Neural cell (in vitro differentiated cells): ENCODE measurements around the gene TNFRSF4. TPM values are rescaled to one million over a fixed set of nuclear protein-coding genes. Genes with fewer than 3 reads are reported as not detected.

Source experiments
- H2AFZ ChIP-seq: fragments of 200-600, 300-800 bp; sonication (generic), shearing (Covaris generic); 2 replicates; pipeline ENCODE4 v1.6.0; 2014; ENCODE audit warnings: low read depth, mild to moderate bottlenecking, antibody characterized with exemption, low read length, moderate library complexity
- H3F3A ChIP-seq: fragments of 200-600 bp; shearing (Covaris generic); 2 replicates; pipeline ENCODE4 v1.6.1; 2016; ENCODE audit warnings: mild to moderate bottlenecking, moderate library complexity, mixed read lengths, antibody characterized with exemption, low read length; ENCODE audit not compliant: insufficient read depth, poor library complexity, severe bottlenecking
- H3K27ac ChIP-seq: fragments of 200-600, 300-800 bp; sonication (generic), shearing (Covaris generic); 2 replicates; pipeline ENCODE4 v1.5.1; 2014; ENCODE audit warnings: mild to moderate bottlenecking, low read length, moderate library complexity
- H3K27me3 ChIP-seq: fragments of 300-800, 200-600 bp; sonication (generic), shearing (Covaris generic); 2 replicates; pipeline ENCODE4 v1.6.0; 2014; ENCODE audit warnings: mild to moderate bottlenecking, low read depth, low read length, moderate library complexity; ENCODE audit not compliant: insufficient read depth
- H3K36me3 ChIP-seq: fragments of 300-800, 200-600 bp; sonication (generic), shearing (Covaris generic); 2 replicates; pipeline ENCODE4 v1.5.1; 2014; ENCODE audit warnings: mild to moderate bottlenecking, antibody characterized with exemption, low read length, moderate library complexity; ENCODE audit not compliant: insufficient read depth
- H3K4me2 ChIP-seq: fragments of 300-800, 200-600 bp; sonication (generic), shearing (Covaris generic); 2 replicates; pipeline ENCODE4 v1.6.0; 2014; ENCODE audit warnings: mild to moderate bottlenecking, low read length
- H3K4me3 ChIP-seq: fragments of 300-800, 200-600 bp; sonication (generic), shearing (Covaris generic); 2 replicates; pipeline ENCODE4 v1.5.1; 2014; ENCODE audit warnings: mild to moderate bottlenecking, low read length, moderate library complexity
- H3K79me2 ChIP-seq: fragments of 200-600 bp; shearing (Covaris generic); replicated peaks from 2 replicates; pipeline ENCODE4 v1.6.0; 2014; ENCODE audit warnings: mild to moderate bottlenecking, low read length, moderate library complexity; ENCODE audit not compliant: insufficient read depth
- H3K9ac ChIP-seq: fragments of 300-800, 200-600 bp; sonication (generic), shearing (Covaris generic); 2 replicates; pipeline ENCODE4 v1.6.1; 2016; ENCODE audit warnings: mild to moderate bottlenecking, low read length, mixed read lengths
- H3K9me2 ChIP-seq: fragments of 200-600 bp; shearing (Covaris generic); 2 replicates; pipeline ENCODE4 v1.6.1; 2016; ENCODE audit warnings: mild to moderate bottlenecking, low read length, mixed read lengths; ENCODE audit not compliant: insufficient read depth
- H3K9me3 ChIP-seq: fragments of 200-600, 300-800 bp; sonication (generic), shearing (Covaris generic); 2 replicates; pipeline ENCODE4 v1.6.1; 2016; ENCODE audit warnings: mild to moderate bottlenecking, mixed run types, low read length, moderate library complexity, mixed read lengths
- H4K20me1 ChIP-seq: fragments of 200-600 bp; shearing (Covaris generic); 2 replicates; pipeline ENCODE4 v1.6.1; 2016; ENCODE audit warnings: mild to moderate bottlenecking, mixed run types; ENCODE audit not compliant: insufficient read depth
- EP300 ChIP-seq: fragments of 450-650 bp; conservative IDR thresholded peaks from 2 replicates; pipeline ENCODE4 v1.6.1; 2014; ENCODE audit warnings: antibody characterized with exemption, mild to moderate bottlenecking, moderate library complexity; ENCODE audit not compliant: poor library complexity, severe bottlenecking
- EZH2 ChIP-seq: fragments of 200-600, 300-800 bp; shearing (Covaris generic), sonication (generic); IDR thresholded peaks from 2 replicates; pipeline ENCODE4 v1.6.1; 2014; ENCODE audit warnings: antibody characterized with exemption, low read length, borderline replicate concordance, mild to moderate bottlenecking; ENCODE audit not compliant: insufficient read depth, poor library complexity, severe bottlenecking
- MXI1 ChIP-seq: fragments of 450-650 bp; conservative IDR thresholded peaks from 2 replicates; pipeline ENCODE4 v1.6.1; 2014; ENCODE audit warnings: antibody characterized with exemption, mild to moderate bottlenecking; ENCODE audit not compliant: poor library complexity, severe bottlenecking
- POLR2AphosphoS5 ChIP-seq: IDR thresholded peaks from 2 replicates; pipeline ENCODE4 v1.6.1; 2012
- RAD21 ChIP-seq: fragments of 450-650 bp; conservative IDR thresholded peaks from 2 replicates; pipeline ENCODE4 v1.6.1; 2014; ENCODE audit warnings: antibody characterized with exemption, mild to moderate bottlenecking, moderate library complexity
- REST ChIP-seq: IDR thresholded peaks from 2 replicates; pipeline ENCODE4 v1.6.1; 2012; ENCODE audit warnings: borderline replicate concordance
- SMC3 ChIP-seq: fragments of 450-650 bp; conservative IDR thresholded peaks from 2 replicates; pipeline ENCODE4 v1.6.1; 2014; ENCODE audit warnings: antibody characterized with exemption, mild to moderate bottlenecking, moderate library complexity; ENCODE audit not compliant: poor library complexity
- TAF1 ChIP-seq: IDR thresholded peaks from 2 replicates; pipeline ENCODE4 v1.6.1; 2012; ENCODE audit warnings: low read depth
- polyA plus RNA-seq: library from polyadenylated mRNA; depleted of rRNA; stranded (reverse); fragments of >200 nt; gene quantifications from 2 replicates; pipeline ENCODE4 v1.2.3, GENCODE V29; 2014
- TF ChIP-seq, protein P1 (sequence below): fragments of 450-650 bp; IDR thresholded peaks from 2 replicates; pipeline ENCODE4 v1.5.1; 2014; ENCODE audit warnings: antibody characterized with exemption, mild to moderate bottlenecking, moderate library complexity; ENCODE audit not compliant: poor library complexity, severe bottlenecking

The TNFRSF4 gene
- polyA plus RNA-seq, 1 donor from 2014 or later = not detected

- Histone ChIP-seq H2AFZ (no peak overlapping the region), H3K27me3 (no peaks in the 10 kb centered on the region), H4K20me1 (no peaks in the 10 kb centered on the region), H3K36me3 (no peaks in the 10 kb centered on the region), H3K79me2 (no peaks in the 10 kb centered on the region), H3K9ac (no peak overlapping the region), H3K9me2 (no peaks in the 10 kb centered on the region), H3K4me2 (no peak overlapping the region), H3K9me3 (no peaks in the 10 kb centered on the region), H3K4me3 (no peak overlapping the region), H3F3A (no peaks in the 10 kb centered on the region), H3K27ac (no peak overlapping the region)
- TF ChIP-seq MXI1 (no peak), EP300 (no peak), RAD21 (no peak), TAF1 (no peak), POLR2AphosphoS5 (no peak), SMC3 (no peak), EZH2 (no peak), REST (no peak)
- TF ChIP-seq, protein P1, sequence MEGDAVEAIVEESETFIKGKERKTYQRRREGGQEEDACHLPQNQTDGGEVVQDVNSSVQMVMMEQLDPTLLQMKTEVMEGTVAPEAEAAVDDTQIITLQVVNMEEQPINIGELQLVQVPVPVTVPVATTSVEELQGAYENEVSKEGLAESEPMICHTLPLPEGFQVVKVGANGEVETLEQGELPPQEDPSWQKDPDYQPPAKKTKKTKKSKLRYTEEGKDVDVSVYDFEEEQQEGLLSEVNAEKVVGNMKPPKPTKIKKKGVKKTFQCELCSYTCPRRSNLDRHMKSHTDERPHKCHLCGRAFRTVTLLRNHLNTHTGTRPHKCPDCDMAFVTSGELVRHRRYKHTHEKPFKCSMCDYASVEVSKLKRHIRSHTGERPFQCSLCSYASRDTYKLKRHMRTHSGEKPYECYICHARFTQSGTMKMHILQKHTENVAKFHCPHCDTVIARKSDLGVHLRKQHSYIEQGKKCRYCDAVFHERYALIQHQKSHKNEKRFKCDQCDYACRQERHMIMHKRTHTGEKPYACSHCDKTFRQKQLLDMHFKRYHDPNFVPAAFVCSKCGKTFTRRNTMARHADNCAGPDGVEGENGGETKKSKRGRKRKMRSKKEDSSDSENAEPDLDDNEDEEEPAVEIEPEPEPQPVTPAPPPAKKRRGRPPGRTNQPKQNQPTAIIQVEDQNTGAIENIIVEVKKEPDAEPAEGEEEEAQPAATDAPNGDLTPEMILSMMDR = no peak
Measured at GRCh38 chr1:1191734-1192133, 22.2 kb downstream of the TNFRSF4 start.

DNA sequence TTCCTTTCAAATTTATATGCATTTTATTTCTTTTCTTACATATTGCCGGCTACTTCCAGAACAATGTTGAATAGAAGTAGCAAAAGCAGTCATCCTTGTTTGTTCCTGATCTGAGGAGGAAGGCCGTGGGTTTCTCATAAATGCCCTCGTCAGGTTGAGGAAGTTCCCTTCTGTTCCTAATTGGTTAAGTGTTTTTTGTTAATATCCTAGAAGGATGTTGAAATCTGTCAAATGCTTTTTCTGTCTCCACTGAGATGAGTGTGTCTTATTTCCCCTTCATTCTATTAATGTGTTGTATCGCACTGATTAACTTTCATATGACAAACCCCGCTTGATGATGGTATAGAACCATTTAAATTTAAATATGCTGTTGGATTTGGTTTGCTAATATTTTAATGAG, 24.8 kb downstream of the TNFRSF4 start:
- Histone ChIP-seq H3K4me2 (no peak overlapping the region), H3K27ac (no peak overlapping the region), H3K9ac (no peak overlapping the region), H3K27me3 (no peaks in the 10 kb centered on the region), H3K79me2 (no peaks in the 10 kb centered on the region), H3K9me3 (no peaks in the 10 kb centered on the region), H2AFZ (no peak overlapping the region), H3F3A (no peaks in the 10 kb centered on the region), H3K4me3 (no peak overlapping the region), H3K36me3 (no peaks in the 10 kb centered on the region), H4K20me1 (no peaks in the 10 kb centered on the region), H3K9me2 (no peaks in the 10 kb centered on the region)
- TF ChIP-seq TAF1 (no peak), RAD21 (no peak), SMC3 (no peak), REST (no peak), EP300 (no peak), EZH2 (no peak), POLR2AphosphoS5 (no peak), MXI1 (no peak)
